CD4-positive, alpha-beta T cell (primary cell): Measurements from ENCODE around the gene TREML2. TPM values are rescaled to one million over a fixed set of nuclear protein-coding genes. Genes with fewer than 3 reads are reported as not detected.

Experiments
- ATAC-seq: fragments of 200-7000 bp; cut with Tn5 transposase; one replicate; pipeline ENCODE4 v1.10.0; 2022; ENCODE audit warnings: mild to moderate bottlenecking; ENCODE audit not compliant: poor library complexity
- CTCF ChIA-PET: fragments of 350-600 bp; sonication (Branson Sonifier 250); formaldehyde crosslinking; loops from one replicate; lab custom pipeline; 2021; ENCODE audit warnings: antibody characterized with exemption, inconsistent platforms; lab: Charles Lee
- POLR2A ChIA-PET: fragments of 350-600 bp; sonication (Branson Sonifier 250); formaldehyde crosslinking; loops from one replicate; lab custom pipeline; 2021; ENCODE audit warnings: antibody characterized with exemption, inconsistent platforms; lab: Charles Lee
- DNase-seq, 14 experiments: peaks; one replicate each; pipeline ENCODE4 v3.0.0-alpha.2; 2013 to 2020; ENCODE audit warnings: mixed read lengths in 2 of 14
- H3K27ac ChIP-seq, 2 donors: one replicate each; pipeline versions ENCODE4 v1.5.1 to v1.7.0; 2013; ENCODE audit warnings: low read length in 2 of 2, low read depth in 1 of 2, mild to moderate bottlenecking in 1 of 2
- H3K27me3 ChIP-seq, 2 experiments: 1 replicate in 1 of 2; 2 replicates in 1 of 2; pipeline versions ENCODE4 v1.6.1 to v1.7.0; 2013; ENCODE audit warnings: low read length in 2 of 2, control low read depth in 1 of 2, mild to moderate bottlenecking in 1 of 2, moderate library complexity in 1 of 2; ENCODE audit not compliant: insufficient read depth in 2 of 2, control insufficient read depth in 1 of 2
- H3K36me3 ChIP-seq: one replicate; pipeline ENCODE4 v1.6.1; 2013; ENCODE audit warnings: low read length, control low read depth; ENCODE audit not compliant: insufficient read depth
- H3K4me1 ChIP-seq: one replicate; pipeline ENCODE4 v1.6.1; 2013; ENCODE audit warnings: low read length, control low read depth; ENCODE audit not compliant: insufficient read depth
- H3K4me3 ChIP-seq: one replicate; pipeline ENCODE4 v1.5.1; 2013; ENCODE audit warnings: mild to moderate bottlenecking, low read length, moderate library complexity
- H3K9me3 ChIP-seq, 2 experiments: 1 replicate in 1 of 2; 2 replicates in 1 of 2; pipeline versions ENCODE4 v1.6.1 to v1.7.0; 2013; ENCODE audit warnings: low read length in 2 of 2, mild to moderate bottlenecking in 2 of 2, control low read depth in 1 of 2, moderate library complexity in 1 of 2; ENCODE audit not compliant: control insufficient read depth in 1 of 2, insufficient read depth in 1 of 2
- H3K27ac Mint-ChIP-seq: one replicate; pipeline ENCODE4 v1.8.0; 2020; ENCODE audit warnings: mixed read lengths
- H3K27me3 Mint-ChIP-seq: one replicate; pipeline ENCODE4 v1.8.0; 2021; ENCODE audit warnings: mixed read lengths
- H3K36me3 Mint-ChIP-seq: one replicate; pipeline ENCODE4 v1.8.0; 2021; ENCODE audit warnings: low read depth, mixed read lengths
- H3K4me1 Mint-ChIP-seq: one replicate; pipeline ENCODE4 v1.8.0; 2021; ENCODE audit warnings: low read depth, mixed read lengths
- H3K4me3 Mint-ChIP-seq: one replicate; pipeline ENCODE4 v1.8.0; 2020; ENCODE audit warnings: mild to moderate bottlenecking, mixed read lengths
- H3K9me3 Mint-ChIP-seq: one replicate; pipeline ENCODE4 v1.8.0; 2020; ENCODE audit warnings: mixed read lengths
- intact Hi-C, 2 experiments: fragments of 100-400 bp; cut with DNase I in 1 of 2; cut with micrococcal nuclease in 1 of 2; formaldehyde crosslinking; loops; one replicate each; pipeline versions ENCODE4 v1.15.1 to v1.9.0; 2023 to 2025; cut with DNase I, micrococcal nuclease
- total RNA-seq, 174 experiments: library from RNA in 2 of 174; stranded (reverse) in 2 of 174; gene quantifications; one replicate each; pipeline ENCODE4 v1.2.3 and lab custom pipeline; 2021 to 2026
- TF ChIP-seq, protein P1 (sequence below): fragments of 200-600 bp; IDR thresholded peaks from one replicate; pipeline ENCODE4 v1.8.0; 2022; ENCODE audit warnings: antibody characterized with exemption, mild to moderate bottlenecking

Gene TREML2
- total RNA-seq, 2 experiments from 2014 or later, result 0.78 to 0.91 TPM

DNA sequence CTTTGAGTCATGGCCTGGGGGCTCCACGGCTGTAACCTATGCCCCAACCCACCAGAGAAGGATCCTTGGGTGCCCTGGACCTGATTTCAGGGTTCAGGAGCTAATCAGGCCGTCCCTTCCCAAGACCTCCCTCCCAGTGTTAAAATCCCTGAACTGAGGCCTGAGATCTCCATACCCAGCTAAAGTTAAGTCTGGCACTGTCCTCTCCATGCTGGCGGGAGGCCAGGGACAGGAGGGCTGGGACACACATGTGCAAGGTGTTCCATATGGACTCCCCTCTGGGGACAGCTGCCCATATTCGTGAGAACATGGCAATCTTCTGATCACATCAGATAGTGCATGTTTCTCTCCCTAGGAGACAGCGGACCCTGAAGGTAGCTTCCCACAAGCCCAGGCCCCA is 15.7 kb upstream of the TREML2 start:
- no peak overlapping the region for H3K27ac ChIP-seq
- Mint-ChIP-seq H3K4me3 (no peak overlapping the region), H3K27me3 (no peaks in the 10 kb centered on the region), H3K36me3 (no peaks in the 10 kb centered on the region), H3K27ac (no peak overlapping the region), H3K9me3 (peaks cover 5% of the 10 kb centered on the region), H3K4me1 (no peaks in the 10 kb centered on the region)
- ChIA-PET POLR2A (no interaction called here), CTCF (no interaction called here)
- H3K4me3 ChIP-seq, result no peak overlapping the region
- TF ChIP-seq, protein P1, sequence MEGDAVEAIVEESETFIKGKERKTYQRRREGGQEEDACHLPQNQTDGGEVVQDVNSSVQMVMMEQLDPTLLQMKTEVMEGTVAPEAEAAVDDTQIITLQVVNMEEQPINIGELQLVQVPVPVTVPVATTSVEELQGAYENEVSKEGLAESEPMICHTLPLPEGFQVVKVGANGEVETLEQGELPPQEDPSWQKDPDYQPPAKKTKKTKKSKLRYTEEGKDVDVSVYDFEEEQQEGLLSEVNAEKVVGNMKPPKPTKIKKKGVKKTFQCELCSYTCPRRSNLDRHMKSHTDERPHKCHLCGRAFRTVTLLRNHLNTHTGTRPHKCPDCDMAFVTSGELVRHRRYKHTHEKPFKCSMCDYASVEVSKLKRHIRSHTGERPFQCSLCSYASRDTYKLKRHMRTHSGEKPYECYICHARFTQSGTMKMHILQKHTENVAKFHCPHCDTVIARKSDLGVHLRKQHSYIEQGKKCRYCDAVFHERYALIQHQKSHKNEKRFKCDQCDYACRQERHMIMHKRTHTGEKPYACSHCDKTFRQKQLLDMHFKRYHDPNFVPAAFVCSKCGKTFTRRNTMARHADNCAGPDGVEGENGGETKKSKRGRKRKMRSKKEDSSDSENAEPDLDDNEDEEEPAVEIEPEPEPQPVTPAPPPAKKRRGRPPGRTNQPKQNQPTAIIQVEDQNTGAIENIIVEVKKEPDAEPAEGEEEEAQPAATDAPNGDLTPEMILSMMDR, result no peak
- H3K4me1 ChIP-seq, result no peaks in the 10 kb centered on the region
- DNase-seq (no peak), ATAC-seq (no peak)
- peaks cover 0 to 12% of the 10 kb centered on the region in 2 experiments for H3K9me3 ChIP-seq
- H3K27me3 ChIP-seq, result no peaks in the 10 kb centered on the region
- H3K36me3 ChIP-seq, result no peaks in the 10 kb centered on the region
- intact Hi-C loops, result no loop called here

DNA sequence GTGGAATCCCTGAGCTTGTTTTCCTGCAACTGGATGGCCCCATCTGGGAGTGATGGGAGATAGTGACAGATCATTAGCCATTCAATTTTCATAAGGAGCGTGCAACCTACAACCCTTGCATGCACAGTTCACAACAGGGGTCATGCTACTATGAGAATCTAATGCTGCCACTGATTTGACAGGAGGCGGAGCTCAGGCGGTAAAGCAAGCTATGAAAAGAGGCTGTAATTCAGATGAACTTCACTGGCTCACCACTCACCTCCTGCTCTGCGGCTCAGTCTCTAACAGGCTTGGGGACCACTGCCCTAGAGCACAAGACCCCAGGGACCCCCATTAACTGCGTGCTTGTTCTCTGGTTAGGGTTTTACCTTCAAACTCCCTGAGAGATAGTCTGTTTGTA is 14.8 kb upstream of the TREML2 start:
- ChIA-PET CTCF (no interaction called here), POLR2A (no interaction called here)
- no peak overlapping the region for H3K4me3 ChIP-seq
- no peaks in the 10 kb centered on the region for H3K36me3 ChIP-seq
- H3K27ac ChIP-seq, result no peak overlapping the region
- Mint-ChIP-seq H3K36me3 (no peaks in the 10 kb centered on the region), H3K4me1 (no peaks in the 10 kb centered on the region), H3K27ac (no peak overlapping the region), H3K4me3 (no peak overlapping the region), H3K9me3 (peaks cover 5% of the 10 kb centered on the region), H3K27me3 (no peaks in the 10 kb centered on the region)
- intact Hi-C loops, result no loop called here
- ATAC-seq (no peak), DNase-seq (no peak)
- H3K27me3 ChIP-seq, result no peaks in the 10 kb centered on the region
- peaks cover 0 to 12% of the 10 kb centered on the region in 2 experiments for H3K9me3 ChIP-seq
- TF ChIP-seq, protein P1, result no peak
- no peaks in the 10 kb centered on the region for H3K4me1 ChIP-seq

DNA sequence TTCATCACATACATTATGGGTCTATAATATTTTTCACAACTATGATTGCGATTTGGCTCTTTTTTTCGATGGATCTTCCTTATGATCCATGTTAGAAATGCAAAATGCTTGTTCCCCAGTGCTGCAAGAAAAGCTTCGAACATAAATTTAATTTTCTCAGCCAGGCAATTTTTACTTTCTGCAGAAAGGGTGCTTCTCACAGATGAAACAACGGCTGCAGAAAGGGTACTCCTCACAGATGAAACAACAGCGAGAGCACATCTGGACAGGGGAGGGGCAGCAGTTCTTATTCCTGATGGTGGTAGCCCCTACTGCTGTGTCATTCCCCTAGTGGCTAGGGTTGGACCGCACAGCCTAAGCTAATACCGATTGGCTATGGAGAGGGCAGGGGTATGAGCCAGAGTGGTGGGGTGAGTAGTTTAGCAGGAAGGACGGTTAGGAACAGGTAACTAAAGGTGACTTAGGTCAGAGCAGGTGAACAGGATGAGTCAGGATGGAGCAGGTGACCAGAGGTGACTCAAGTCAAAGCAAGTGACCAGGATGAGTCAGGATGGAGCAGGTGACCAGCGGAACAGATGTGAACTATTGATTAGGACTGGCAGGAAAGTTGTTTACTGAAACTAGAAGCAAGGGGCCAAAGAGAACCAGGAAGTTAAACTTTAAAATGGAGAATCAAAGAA is 13.8 kb upstream of the TREML2 start:
- no peaks in the 10 kb centered on the region for H3K4me1 ChIP-seq
- Mint-ChIP-seq H3K4me1 (peaks cover 3% of the 10 kb centered on the region), H3K9me3 (peaks cover 5% of the 10 kb centered on the region), H3K4me3 (no peak overlapping the region), H3K36me3 (no peaks in the 10 kb centered on the region), H3K27me3 (no peaks in the 10 kb centered on the region), H3K27ac (no peak overlapping the region)
- H3K36me3 ChIP-seq, result no peaks in the 10 kb centered on the region
- H3K4me3 ChIP-seq, result no peak overlapping the region
- DNase-seq (no peak), ATAC-seq (no peak)
- no peaks in the 10 kb centered on the region for H3K27me3 ChIP-seq
- CTCF ChIA-PET, result no interaction called here
- H3K9me3 ChIP-seq, result peaks cover 0 to 12% of the 10 kb centered on the region in 2 experiments
- no peak overlapping the region for H3K27ac ChIP-seq
- intact Hi-C loops, result no loop called here
- POLR2A ChIA-PET, result interaction anchor here (0.6 kb wide), 1 partner anchor 84 kb away, joined by 3 read pairs; no protein-coding TSS in a partner anchor
- TF ChIP-seq, protein P1, result no peak
